22Rv1 (cell line): ENCODE results near the gene LCN1.

ENCODE experiments used
- CTCF ChIP-seq: fragments of 450-650 bp; IDR thresholded peaks from 2 replicates; pipeline ENCODE4 v1.5.1; 2017; ENCODE audit warnings: mild to moderate bottlenecking
- ZFX ChIP-seq: fragments of 450-650 bp; IDR thresholded peaks from 2 replicates; pipeline ENCODE4 v1.6.1; 2017; ENCODE audit warnings: antibody characterized with exemption, borderline replicate concordance

GRCh38 chr9:135507104-135508035 lies 13.9 kb upstream of the LCN1 start:
- no peak for TF ChIP-seq CTCF
- no peak for TF ChIP-seq ZFX
